Measurements from ENCODE around the gene TSPAN15.

The TSPAN15 gene

GRCh38 chr10:69457771-69458237, 6.5 kb downstream of the TSPAN15 start:
- in situ Hi-C loops (cut with HindIII; ENCODE audit: low pct_unique_long_range_greater_than_20kb, low sequenced_read_pairs): no loop called here
- no peak for DNase-seq (ENCODE audit: low read depth in 1 of 2, low spot score in 1 of 2)
- no peak for TF ChIP-seq JUND (IDR thresholded peaks at IDR 0.05; ENCODE audit: low read depth)

- in situ Hi-C loops (cut with HindIII; ENCODE audit: low pct_unique_long_range_greater_than_20kb, low sequenced_read_pairs): no loop called here
- TF ChIP-seq JUND (IDR thresholded peaks at IDR 0.05; ENCODE audit: low read depth): no peak
- DNase-seq (ENCODE audit: low read depth in 1 of 2, low spot score in 1 of 2): peak in 1 of 2 experiments; percentile 39
Measured at GRCh38 chr10:69458430-69459100, 7.3 kb downstream of the TSPAN15 start.

GRCh38 chr10:69459101-69459790, 8.0 kb downstream of the TSPAN15 start:
- no peak for DNase-seq (ENCODE audit: low read depth in 1 of 2, low spot score in 1 of 2)
- TF ChIP-seq JUND (IDR thresholded peaks at IDR 0.05; ENCODE audit: low read depth): no peak
- in situ Hi-C loops (cut with HindIII; ENCODE audit: low pct_unique_long_range_greater_than_20kb, low sequenced_read_pairs): no loop called here

GRCh38 chr10:69459893-69460575, 8.8 kb downstream of the TSPAN15 start:
- in situ Hi-C loops (cut with HindIII; ENCODE audit: low pct_unique_long_range_greater_than_20kb, low sequenced_read_pairs): no loop called here
- TF ChIP-seq JUND (IDR thresholded peaks at IDR 0.05; ENCODE audit: low read depth): no peak
- no peak for DNase-seq (ENCODE audit: low read depth in 1 of 2, low spot score in 1 of 2)

GRCh38 chr10:69460576-69461242, 9.4 kb downstream of the TSPAN15 start:
- TF ChIP-seq JUND (IDR thresholded peaks at IDR 0.05; ENCODE audit: low read depth): no peak
- no peak for DNase-seq (ENCODE audit: low read depth in 1 of 2, low spot score in 1 of 2)
- in situ Hi-C loops (cut with HindIII; ENCODE audit: low pct_unique_long_range_greater_than_20kb, low sequenced_read_pairs): no loop called here

- in situ Hi-C loops (cut with HindIII; ENCODE audit: low pct_unique_long_range_greater_than_20kb, low sequenced_read_pairs): no loop called here
- DNase-seq (ENCODE audit: low read depth in 1 of 2, low spot score in 1 of 2): no peak
Measured at GRCh38 chr10:69461243-69462025, 10.2 kb downstream of the TSPAN15 start.

GRCh38 chr10:69463886-69464285, 12.6 kb downstream of the TSPAN15 start:
- in situ Hi-C loops (cut with HindIII; ENCODE audit: low pct_unique_long_range_greater_than_20kb, low sequenced_read_pairs): no loop called here
- no peak for TF ChIP-seq JUND (IDR thresholded peaks at IDR 0.05; ENCODE audit: low read depth)

More at GRCh38 chr10:69461243-69462025, 10.2 kb downstream of the TSPAN15 start:
- TF ChIP-seq JUND (IDR thresholded peaks at IDR 0.05; ENCODE audit: low read depth): no peak

GRCh38 chr10:69464401-69464800, 13.1 kb downstream of the TSPAN15 start:
- no peak for DNase-seq (ENCODE audit: low read depth in 1 of 2, low spot score in 1 of 2)
- in situ Hi-C loops (cut with HindIII; ENCODE audit: low pct_unique_long_range_greater_than_20kb, low sequenced_read_pairs): no loop called here
- no peak for TF ChIP-seq JUND (IDR thresholded peaks at IDR 0.05; ENCODE audit: low read depth)

More at GRCh38 chr10:69463886-69464285, 12.6 kb downstream of the TSPAN15 start:
- no peak for DNase-seq (ENCODE audit: low read depth in 1 of 2, low spot score in 1 of 2)

GRCh38 chr10:69464801-69465401, 13.6 kb downstream of the TSPAN15 start:
- DNase-seq (ENCODE audit: low read depth in 1 of 2, low spot score in 1 of 2): no peak
- in situ Hi-C loops (cut with HindIII; ENCODE audit: low pct_unique_long_range_greater_than_20kb, low sequenced_read_pairs): no loop called here
- TF ChIP-seq JUND (IDR thresholded peaks at IDR 0.05; ENCODE audit: low read depth): no peak

- in situ Hi-C loops (cut with HindIII; ENCODE audit: low pct_unique_long_range_greater_than_20kb, low sequenced_read_pairs): no loop called here
- no peak for TF ChIP-seq JUND (IDR thresholded peaks at IDR 0.05; ENCODE audit: low read depth)
- no peak for DNase-seq (ENCODE audit: low read depth in 1 of 2, low spot score in 1 of 2)
Measured at GRCh38 chr10:69465457-69466157, 14.3 kb downstream of the TSPAN15 start.

- DNase-seq (ENCODE audit: low read depth in 1 of 2, low spot score in 1 of 2): no peak
- in situ Hi-C loops (cut with HindIII; ENCODE audit: low pct_unique_long_range_greater_than_20kb, low sequenced_read_pairs): no loop called here
- no peak for TF ChIP-seq JUND (IDR thresholded peaks at IDR 0.05; ENCODE audit: low read depth)
Measured at GRCh38 chr10:69466158-69466490, 14.9 kb downstream of the TSPAN15 start.

All from T47D (cell line).